ENCODE measurements around the gene KDM3B. TPM values are rescaled to one million over a fixed set of nuclear protein-coding genes. Genes with fewer than 3 reads are reported as not detected.

KDM3B gene
- total and polyA plus RNA-seq, 2 experiments from 2014 or later, result 25.8 to 86.6 TPM

DNA sequence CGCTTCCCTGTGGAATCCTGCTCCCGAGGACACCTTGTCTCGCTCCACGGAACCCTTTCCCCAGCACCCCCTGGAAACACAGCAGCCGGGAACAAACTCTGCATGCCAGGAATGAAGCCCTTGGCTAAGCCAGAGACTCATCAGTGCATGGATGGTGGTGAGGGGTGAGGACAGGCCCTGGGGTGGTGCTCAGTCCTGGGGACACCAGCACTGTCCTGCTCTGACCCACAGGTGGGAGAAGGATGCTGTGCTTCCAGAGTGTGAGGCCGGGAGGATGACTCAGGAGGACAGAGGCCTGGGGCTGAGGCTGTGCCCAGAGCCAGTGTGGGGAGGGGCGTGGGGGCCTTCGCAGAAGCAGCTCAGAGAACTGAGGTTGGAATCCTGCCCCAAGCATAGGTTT lies 101.6 kb downstream of the KDM3B start:
- peaks cover 29% of the 10 kb centered on the region for H3K4me1 Mint-ChIP-seq
- H3K79me2 ChIP-seq (replicated peaks; ENCODE audit: insufficient read depth), result no peaks in the 10 kb centered on the region
- no peaks in the 10 kb centered on the region for H3K9me2 ChIP-seq (ENCODE audit: insufficient read depth)
- no peaks in the 10 kb centered on the region for H3K27me3 ChIP-seq (ENCODE audit: insufficient read depth)
- no peaks in the 10 kb centered on the region for H4K20me1 ChIP-seq (replicated peaks; ENCODE audit: insufficient read depth)
- H3K4me1 ChIP-seq (ENCODE audit: insufficient read depth), result peaks cover 5% of the 10 kb centered on the region; the same call in 1 of the 2 replicates
- no peaks in the 10 kb centered on the region for H3K36me3 ChIP-seq (ENCODE audit: insufficient read depth)
- DNase-seq (ENCODE audit: low spot score), result no peak
- H3K36me3 Mint-ChIP-seq (ENCODE audit: low read depth), result no peaks in the 10 kb centered on the region
- peaks cover 15% of the 10 kb centered on the region for H3K27me3 Mint-ChIP-seq (ENCODE audit: insufficient read depth, low read depth, poor library complexity)
- H3K4me3 ChIP-seq, result no peak overlapping the region
- no peak for ATAC-seq
- no peak overlapping the region for H3K27ac ChIP-seq (ENCODE audit: low read depth)
- no peaks in the 10 kb centered on the region for H3F3A ChIP-seq (replicated peaks; ENCODE audit: low read depth)
- no peak overlapping the region for H3K4me2 ChIP-seq
- TF ChIP-seq ZNF114 (CRISPR knock-in tag; IDR thresholded peaks at IDR 0.05) (no peak), EZH2phosphoT487 (IDR thresholded peaks at IDR 0.05; ENCODE audit: unreplicated experiment) (no peak), CTCF (conservative IDR thresholded peaks at IDR 0.05; ENCODE audit: low read depth in 2 of 2) (no peak), JUNB (IDR thresholded peaks at IDR 0.05; ENCODE audit: unreplicated experiment) (no peak), POLR2AphosphoS5 (IDR thresholded peaks at IDR 0.05; ENCODE audit: low read depth) (no peak), ZNF331 (CRISPR knock-in tag; IDR thresholded peaks at IDR 0.05; ENCODE audit: low read depth) (no peak), REST (IDR thresholded peaks at IDR 0.05; ENCODE audit: unreplicated experiment) (no peak), ZNF462 (CRISPR knock-in tag; IDR thresholded peaks at IDR 0.05) (no peak), CREB1 (CRISPR knock-in tag; IDR thresholded peaks at IDR 0.05; ENCODE audit: low read depth) (no peak), NANOG (IDR thresholded peaks at IDR 0.05; ENCODE audit: borderline replicate concordance) (no peak), STAT1 (IDR thresholded peaks at IDR 0.05; ENCODE audit: unreplicated experiment) (no peak), ETS1 (IDR thresholded peaks at IDR 0.05) (no peak), EZH2 (IDR thresholded peaks at IDR 0.05; ENCODE audit: low read depth, unreplicated experiment) (no peak)
- no peak overlapping the region for H3K4me3 Mint-ChIP-seq
- no peak overlapping the region for H2AFZ ChIP-seq
- no peak overlapping the region for H3K27ac Mint-ChIP-seq
- no peaks in the 10 kb centered on the region for H3K9me3 Mint-ChIP-seq

Measured in GM23338 (cell line).